ENCODE results near the gene RFX5.

- TF ChIP-seq CTCF (conservative IDR thresholded peaks at IDR 0.05; ENCODE audit: low read depth, low read length) = peak; percentile 95
- TF ChIP-seq EZH2phosphoT487 (IDR thresholded peaks at IDR 0.05; ENCODE audit: borderline replicate concordance, low read length) = no peak
These were observed 5.9 kb downstream of the RFX5 start for GRCh38 chr1:151340870-151341754.

Measured in PC-3 (cell line).